OCI-LY7 (cell line): ENCODE measurements around the gene ACOXL.

ENCODE experiments used
- CTCF ChIP-seq: fragments of 200-600 bp; sonication (generic); conservative IDR thresholded peaks from 2 replicates; pipeline ENCODE4 v1.5.1; 2014; ENCODE audit warnings: mild to moderate bottlenecking, antibody characterized with exemption, low read length, moderate library complexity, mixed read lengths
- EZH2phosphoT487 ChIP-seq: fragments of 200-600 bp; sonication (generic); IDR thresholded peaks from 2 replicates; pipeline ENCODE4 v1.6.1; 2018; ENCODE audit warnings: low read depth, borderline replicate concordance, mild to moderate bottlenecking, mixed run types, antibody characterized with exemption, low read length, moderate library complexity, mixed read lengths

GRCh38 chr2:110732422-110733413 is at the start of gene ACOXL:
- TF ChIP-seq CTCF (no peak), EZH2phosphoT487 (no peak)
